Left colon (tissue), 2 donors: ENCODE results near the gene TSPAN3. TPM values are rescaled to one million over a fixed set of nuclear protein-coding genes. Genes with fewer than 3 reads are reported as not detected.

Source experiments
- total RNA-seq, 2 donors: library from RNA; stranded (reverse); fragmentation: NEBNext Ultra II Directional; extraction: Animal tissue kit (Norgen Biotek cat#: 25700); gene quantifications; one replicate each; pipeline ENCODE4 v1.2.1, GENCODE V29; 2021
- donor health status: DM: no; HTN: no; CAD: no.
- donor health status: DM: yes; HTN: yes; CAD: no.

TSPAN3 gene
- total RNA-seq, 2 donors from 2014 or later: 708 to 954 TPM

Other genes with a start within 250 kb of the TSPAN3 start
- 10 to 100 TPM; 16.6 to 27.9 TPM for gene SCAPER, start 165.8 kb downstream of the TSPAN3 start, total RNA-seq
- gene RCN2, start 139.4 kb downstream of the TSPAN3 start, total RNA-seq: 10 to 100 TPM; 28.8 to 30.0 TPM
- 1 to 10 TPM; 1.6 to 7.2 TPM for gene PSTPIP1, start 76.0 kb downstream of the TSPAN3 start, total RNA-seq